Smooth muscle cell (in vitro differentiated cells): ENCODE measurements around the gene RCAN3. TPM values are rescaled to one million over a fixed set of nuclear protein-coding genes. Genes with fewer than 3 reads are reported as not detected.

Experiments used
- DNase-seq: peaks from one replicate; lab custom pipeline; 2025; ENCODE audit not compliant: unreplicated experiment; lab: John Stamatoyannopoulos, UW
- H2AFZ ChIP-seq: fragments of 200-600 bp; sonication (generic); 2 replicates; pipeline ENCODE4 v1.6.0; 2016; ENCODE audit warnings: antibody characterized with exemption, low read depth, mild to moderate bottlenecking
- H3F3A ChIP-seq: fragments of 200-600 bp; sonication (generic); 2 replicates; pipeline ENCODE4 v1.6.0; 2017; ENCODE audit warnings: antibody characterized with exemption, low read depth
- H3K27ac ChIP-seq: fragments of 200-600 bp; sonication (generic); 2 replicates; pipeline ENCODE4 v1.5.1; 2016; ENCODE audit warnings: low read depth, mild to moderate bottlenecking
- H3K27me3 ChIP-seq: fragments of 200-600 bp; sonication (generic); 2 replicates; pipeline ENCODE4 v1.6.1; 2016; ENCODE audit warnings: low read depth, mild to moderate bottlenecking
- H3K36me3 ChIP-seq: fragments of 200-600 bp; sonication (generic); 2 replicates; pipeline ENCODE4 v1.5.1; 2016; ENCODE audit warnings: low read depth
- H3K4me1 ChIP-seq: fragments of 200-600 bp; sonication (generic); 2 replicates; pipeline ENCODE4 v1.5.1; 2016; ENCODE audit warnings: low read depth
- H3K4me2 ChIP-seq: fragments of 200-600 bp; sonication (generic); 2 replicates; pipeline ENCODE4 v1.6.0; 2016; ENCODE audit warnings: mild to moderate bottlenecking
- H3K4me3 ChIP-seq: fragments of 200-600 bp; sonication (generic); 2 replicates; pipeline ENCODE4 v1.5.1; 2016; ENCODE audit warnings: mild to moderate bottlenecking
- H3K79me2 ChIP-seq: fragments of 200-600 bp; sonication (generic); 2 replicates; pipeline ENCODE4 v1.6.0; 2016; ENCODE audit warnings: low read depth, mild to moderate bottlenecking
- H3K9ac ChIP-seq: fragments of 200-600 bp; sonication (generic); 2 replicates; pipeline ENCODE4 v1.6.0; 2016; ENCODE audit warnings: low read depth
- H3K9me3 ChIP-seq: fragments of 200-600 bp; sonication (generic); replicated peaks from 2 replicates; pipeline ENCODE4 v1.5.1; 2016; ENCODE audit warnings: low read depth
- H4K20me1 ChIP-seq: fragments of 200-600 bp; sonication (generic); 2 replicates; pipeline ENCODE4 v1.6.0; 2016; ENCODE audit warnings: low read depth
- CTCF ChIP-seq: fragments of 200-600 bp; sonication (generic); IDR thresholded peaks from 2 replicates; pipeline ENCODE4 v1.5.1; 2017; ENCODE audit warnings: borderline replicate concordance, mild to moderate bottlenecking, antibody characterized with exemption; ENCODE audit not compliant: insufficient read depth, poor library complexity, severe bottlenecking
- WGBS: methylation state at CpG from one replicate; pipeline ENCODE4 v1.1.7; 2016; ENCODE audit warnings: low lambda C conversion rate; 5-methylcytosine and 5-hydroxymethylcytosine counted together
- polyA plus RNA-seq: library from polyadenylated mRNA; unstranded; fragments of >200 nt; fragmentation: Nextera tagmentation; extraction: Ambion mirVana; gene quantifications from 2 replicates; pipeline ENCODE4 v1.2.1, GENCODE V29; 2016
- total RNA-seq: library from RNA; depleted of rRNA; stranded (reverse); fragments of >200 nt; gene quantifications from 2 replicates; pipeline ENCODE4 v1.2.3, GENCODE V29; 2014

Gene RCAN3
- total and polyA plus RNA-seq, 2 experiments from 2014 or later: 4.5 to 20.0 TPM

GRCh38 chr1:24477309-24477708 lies 25.3 kb upstream of the RCAN3 start:
- Histone ChIP-seq H3K9me3 (no peaks in the 10 kb centered on the region), H3K4me1 (no peaks in the 10 kb centered on the region), H3K4me2 (no peak overlapping the region), H3K9ac (no peak overlapping the region), H3K36me3 (no peaks in the 10 kb centered on the region), H3K79me2 (no peaks in the 10 kb centered on the region), H3F3A (no peaks in the 10 kb centered on the region), H4K20me1 (no peaks in the 10 kb centered on the region), H3K27ac (no peak overlapping the region), H3K27me3 (no peaks in the 10 kb centered on the region), H2AFZ (no peak overlapping the region), H3K4me3 (no peak overlapping the region)
- TF ChIP-seq CTCF: no peak
- WGBS: 89% methylated on average over 4 of the region's 4 CpGs
- DNase-seq: no peak

DNA sequence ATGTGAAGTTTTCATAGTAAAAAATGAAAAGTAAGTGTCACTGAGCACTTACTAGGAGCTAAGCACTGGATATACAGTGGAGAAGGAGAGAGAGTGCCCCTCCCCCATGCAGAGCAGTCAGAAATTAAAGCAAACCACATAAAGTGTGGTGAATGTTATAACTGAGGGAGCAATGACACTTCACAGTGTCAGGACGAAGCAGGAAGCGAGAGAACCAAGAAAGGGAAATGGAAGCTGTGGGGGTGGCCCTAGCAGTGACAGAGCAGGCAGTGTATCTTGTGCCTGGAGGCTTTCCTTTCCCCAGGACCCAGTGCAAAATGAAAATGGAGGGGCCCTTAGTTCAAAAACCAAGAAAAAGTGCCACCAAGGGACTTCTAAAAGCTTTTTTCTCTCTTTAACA lies 21.5 kb upstream of the RCAN3 start:
- Histone ChIP-seq H3K4me2 (no peak overlapping the region), H3K36me3 (no peaks in the 10 kb centered on the region), H3K4me1 (no peaks in the 10 kb centered on the region), H3F3A (no peaks in the 10 kb centered on the region), H3K9ac (no peak overlapping the region), H3K4me3 (no peak overlapping the region), H3K9me3 (no peaks in the 10 kb centered on the region), H3K79me2 (no peaks in the 10 kb centered on the region), H2AFZ (peak overlapping the region; percentile 13), H3K27ac (no peak overlapping the region), H3K27me3 (no peaks in the 10 kb centered on the region), H4K20me1 (no peaks in the 10 kb centered on the region)
- WGBS: 36% methylated on average over 2 of the region's 2 CpGs
- TF ChIP-seq CTCF: no peak
- no peak for DNase-seq

GRCh38 chr1:24481843-24482610 lies 20.6 kb upstream of the RCAN3 start:
- WGBS: 89% methylated on average over 16 of the region's 16 CpGs
- no peak for TF ChIP-seq CTCF
- peak overlapping the region; percentile 13 for H2AFZ ChIP-seq

DNA sequence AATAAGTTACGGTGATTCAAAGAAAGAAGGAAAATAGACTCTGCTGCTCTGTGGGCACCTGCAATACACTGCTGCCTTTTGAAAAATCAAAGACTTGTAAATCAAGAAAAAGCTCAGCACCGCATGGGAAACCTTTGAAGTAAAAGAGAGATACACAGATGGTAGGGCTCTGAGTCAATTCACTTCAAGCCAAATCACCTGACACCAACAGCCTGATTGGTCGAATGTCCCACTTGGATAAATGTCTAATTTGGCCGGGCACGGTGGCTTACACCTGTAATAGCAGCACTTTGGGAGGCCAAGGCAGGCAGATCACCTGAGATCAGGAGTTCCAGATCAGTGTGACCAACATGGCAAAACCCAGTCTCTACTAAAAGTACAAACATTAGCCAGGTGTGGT lies 19.2 kb upstream of the RCAN3 start:
- WGBS: 89% methylated on average over 5 of the region's 5 CpGs

More at GRCh38 chr1:24481843-24482610, 20.6 kb upstream of the RCAN3 start:
- H3K4me2 ChIP-seq: no peak overlapping the region
- no peaks in the 10 kb centered on the region for H3F3A ChIP-seq
- no peaks in the 10 kb centered on the region for H3K9me3 ChIP-seq
- H3K36me3 ChIP-seq: no peaks in the 10 kb centered on the region
- no peak for DNase-seq
- H4K20me1 ChIP-seq: no peaks in the 10 kb centered on the region
- no peaks in the 10 kb centered on the region for H3K27me3 ChIP-seq
- H3K4me1 ChIP-seq: no peaks in the 10 kb centered on the region
- H3K4me3 ChIP-seq: no peak overlapping the region
- no peaks in the 10 kb centered on the region for H3K79me2 ChIP-seq
- no peak overlapping the region for H3K27ac ChIP-seq
- no peak overlapping the region for H3K9ac ChIP-seq

More for the DNA sequence above, 19.2 kb upstream of the RCAN3 start:
- H3K27ac ChIP-seq: no peak overlapping the region
- no peaks in the 10 kb centered on the region for H3F3A ChIP-seq
- no peaks in the 10 kb centered on the region for H3K79me2 ChIP-seq
- no peak overlapping the region for H3K9ac ChIP-seq
- TF ChIP-seq CTCF: no peak
- no peaks in the 10 kb centered on the region for H3K4me1 ChIP-seq
- no peak overlapping the region for H2AFZ ChIP-seq
- H3K36me3 ChIP-seq: no peaks in the 10 kb centered on the region
- no peak overlapping the region for H3K4me3 ChIP-seq
- no peak overlapping the region for H3K4me2 ChIP-seq
- DNase-seq: no peak
- H3K9me3 ChIP-seq: no peaks in the 10 kb centered on the region
- H4K20me1 ChIP-seq: no peaks in the 10 kb centered on the region
- H3K27me3 ChIP-seq: no peaks in the 10 kb centered on the region
